Measurements from ENCODE around the gene FBLN2.
"Not testable (repeated sequence)": the region's sequence is repeated elsewhere in the genome, so short reads cannot be mapped to it uniquely, and the experiment has no call there.

FBLN2 gene

DNA sequence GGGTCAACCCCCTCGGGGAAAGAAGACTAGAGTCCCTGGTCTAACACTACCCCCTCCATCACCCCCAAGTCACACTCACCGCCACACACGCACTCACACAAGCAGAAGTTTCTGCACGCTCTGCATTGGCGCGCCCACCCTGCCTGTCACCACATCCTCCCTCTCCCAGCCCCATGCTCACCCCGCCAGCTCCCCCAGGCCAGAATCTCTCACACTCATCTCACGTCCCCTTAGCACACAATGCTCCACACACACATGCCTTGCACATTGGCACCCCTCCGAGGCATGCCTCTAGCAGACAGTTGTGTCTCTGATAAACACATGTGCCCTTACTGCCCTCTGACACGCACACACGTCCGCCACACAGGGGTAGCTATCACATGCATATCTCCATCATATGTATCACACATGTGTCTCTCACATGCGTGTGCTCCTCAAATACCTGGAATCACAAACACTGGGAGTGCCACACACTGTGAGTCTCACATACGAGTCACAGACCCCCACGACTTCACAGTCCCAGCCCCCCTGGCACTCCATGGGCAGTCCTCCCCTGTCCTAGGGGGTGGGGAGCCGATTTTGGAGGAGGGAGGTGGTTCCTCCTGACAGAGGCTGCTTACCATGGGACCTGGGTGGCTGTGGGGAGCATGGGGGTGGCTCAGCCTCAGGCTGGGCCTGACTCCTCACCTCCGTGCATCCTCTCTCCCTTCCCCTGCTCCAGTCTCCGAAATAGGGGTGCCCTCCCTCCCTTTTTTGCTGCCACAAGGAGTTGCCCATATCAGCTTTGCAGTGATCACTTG, 898 bp downstream of the FBLN2 start:
- peak in 1 of 2 donors; percentile 18 for DNase-seq (ENCODE audit: low read depth in 2 of 2)

DNA sequence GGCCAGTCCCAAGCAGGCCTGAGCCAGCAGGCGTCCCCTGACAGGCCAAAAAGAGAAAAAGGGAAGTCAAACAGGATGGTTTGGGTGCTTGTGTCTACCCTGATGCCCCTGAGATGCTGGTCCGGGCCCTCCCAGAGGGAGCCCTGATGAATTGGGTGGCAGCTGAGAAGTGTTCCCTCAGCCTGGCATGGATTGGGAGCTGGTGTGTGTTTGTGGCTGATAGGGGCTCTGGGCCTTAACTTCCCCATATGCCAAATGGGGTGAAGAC, 1.4 kb downstream of the FBLN2 start:
- DNase-seq (ENCODE audit: low read depth in 2 of 2), result no peak

DNA sequence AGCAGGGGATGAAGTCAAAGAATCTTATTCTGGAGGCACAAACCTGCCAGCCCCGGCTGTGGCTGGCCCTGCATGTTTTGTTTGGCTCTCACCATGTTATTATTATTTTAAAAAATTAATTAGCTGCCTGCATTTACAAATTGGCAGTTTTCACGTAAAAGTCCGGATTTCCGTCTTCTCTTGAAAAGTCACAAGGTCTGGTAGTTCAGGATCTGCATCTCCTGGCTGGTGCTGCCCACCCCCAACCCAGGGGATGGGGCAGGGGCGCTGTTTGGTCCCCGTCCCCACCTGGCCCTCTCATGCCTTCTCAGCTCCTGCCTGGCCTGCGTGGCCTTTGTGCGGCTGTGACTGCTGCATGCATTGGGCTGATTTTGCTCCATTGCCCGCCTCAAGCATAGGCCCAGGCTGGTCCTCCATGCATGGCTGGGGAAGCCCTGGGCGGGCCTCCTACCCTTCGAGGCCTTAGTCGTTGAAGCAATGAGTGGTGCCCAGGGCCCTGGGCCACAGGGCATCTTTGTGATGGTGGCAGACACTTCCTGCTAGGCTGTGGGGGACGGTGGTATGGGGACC, 2.0 kb downstream of the FBLN2 start:
- DNase-seq (ENCODE audit: low read depth in 2 of 2), result no peak

GRCh38 chr3:13552857-13553652, 4.1 kb downstream of the FBLN2 start:
- DNase-seq (ENCODE audit: low read depth in 2 of 2), result no peak

DNA sequence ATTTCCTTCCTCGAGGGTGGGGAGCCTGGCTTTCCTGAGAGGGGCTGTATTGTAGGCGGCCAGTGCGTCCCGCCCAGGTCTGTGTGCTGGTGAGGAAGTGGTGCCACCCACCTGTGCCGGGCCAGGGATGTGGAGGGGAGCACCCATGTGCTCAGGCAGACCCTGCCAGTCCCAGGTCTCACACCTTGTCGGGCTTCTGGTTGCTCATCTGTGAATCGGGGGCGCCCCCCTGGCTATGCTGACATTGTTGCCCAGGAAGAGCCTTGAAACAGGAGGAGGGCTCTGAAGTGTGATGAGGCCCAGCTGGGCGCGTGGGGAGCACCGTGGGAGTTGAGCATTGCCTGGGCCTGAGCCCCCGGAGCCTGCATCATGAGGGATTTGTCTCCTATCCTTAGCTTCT, 4.8 kb downstream of the FBLN2 start:
- DNase-seq (ENCODE audit: low read depth in 2 of 2), result no peak

- DNase-seq (ENCODE audit: low read depth in 2 of 2), result no peak
Measured at GRCh38 chr3:13555753-13556152, 6.8 kb downstream of the FBLN2 start.

GRCh38 chr3:13556207-13556606, 7.3 kb downstream of the FBLN2 start:
- no peak for DNase-seq (ENCODE audit: low read depth in 2 of 2)

- DNase-seq (ENCODE audit: low read depth in 2 of 2), result no peak
Measured at GRCh38 chr3:13556917-13557316, 8.0 kb downstream of the FBLN2 start.

DNA sequence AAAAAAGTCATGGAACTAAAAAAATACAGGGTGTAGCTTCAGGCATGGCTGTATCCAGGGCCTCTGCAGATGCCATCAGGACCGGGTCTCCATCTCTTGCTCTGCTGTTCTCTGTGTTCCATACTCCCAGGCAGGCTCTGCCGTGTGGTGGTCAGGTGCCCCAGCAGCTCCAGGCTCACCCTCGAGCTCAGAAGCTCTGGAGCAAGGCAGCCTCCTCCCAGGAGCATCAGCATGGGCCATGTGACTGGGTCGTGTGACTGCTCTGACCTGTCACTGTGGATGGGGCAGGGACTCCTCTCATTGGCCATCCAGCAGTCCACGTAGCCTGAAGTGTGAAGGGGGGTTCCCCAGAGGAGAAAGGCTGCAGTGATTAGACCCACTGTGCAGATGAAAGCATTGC, 8.5 kb downstream of the FBLN2 start:
- DNase-seq (ENCODE audit: low read depth in 2 of 2), result no peak

DNA sequence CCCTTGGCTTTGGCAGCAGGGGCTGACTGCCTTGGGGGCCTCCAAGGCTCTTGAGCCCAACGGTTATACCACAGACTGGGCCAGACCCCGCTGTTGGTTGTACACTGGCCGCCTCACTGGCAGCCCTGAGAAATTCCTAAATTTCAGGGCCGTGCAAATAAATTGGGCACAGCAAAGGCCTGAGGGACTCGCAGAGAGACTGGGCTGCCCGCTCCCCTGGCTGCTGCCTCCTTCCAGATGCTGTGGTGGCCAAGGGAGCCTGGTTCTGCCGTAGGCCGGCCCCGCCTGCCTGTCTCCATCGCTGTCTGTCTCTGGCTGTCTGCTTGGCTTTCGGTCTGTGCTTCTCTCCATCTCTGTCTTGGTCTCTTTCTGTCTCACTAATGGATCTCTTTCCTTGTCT, 9.0 kb downstream of the FBLN2 start:
- no peak for DNase-seq (ENCODE audit: low read depth in 2 of 2)

DNA sequence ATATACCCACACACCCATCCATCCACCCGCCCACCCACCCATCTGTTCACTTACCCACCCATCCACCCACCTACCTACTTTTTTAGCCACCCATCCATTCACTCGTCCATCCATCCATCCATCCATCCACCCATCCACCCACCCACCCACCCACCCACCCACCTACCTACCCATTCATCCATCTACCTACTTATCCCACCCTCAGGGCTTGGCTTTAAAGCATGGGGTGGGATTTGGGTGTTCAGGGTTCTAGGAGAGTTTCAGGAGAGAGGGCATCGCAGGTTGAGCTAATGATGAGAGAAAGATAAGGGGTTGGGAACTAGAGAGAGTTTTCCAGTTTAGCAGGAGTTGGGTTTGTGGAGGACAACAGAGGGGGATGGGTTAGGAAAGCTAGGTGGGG, 9.7 kb downstream of the FBLN2 start:
- DNase-seq (ENCODE audit: low read depth in 2 of 2), result no peak

DNA sequence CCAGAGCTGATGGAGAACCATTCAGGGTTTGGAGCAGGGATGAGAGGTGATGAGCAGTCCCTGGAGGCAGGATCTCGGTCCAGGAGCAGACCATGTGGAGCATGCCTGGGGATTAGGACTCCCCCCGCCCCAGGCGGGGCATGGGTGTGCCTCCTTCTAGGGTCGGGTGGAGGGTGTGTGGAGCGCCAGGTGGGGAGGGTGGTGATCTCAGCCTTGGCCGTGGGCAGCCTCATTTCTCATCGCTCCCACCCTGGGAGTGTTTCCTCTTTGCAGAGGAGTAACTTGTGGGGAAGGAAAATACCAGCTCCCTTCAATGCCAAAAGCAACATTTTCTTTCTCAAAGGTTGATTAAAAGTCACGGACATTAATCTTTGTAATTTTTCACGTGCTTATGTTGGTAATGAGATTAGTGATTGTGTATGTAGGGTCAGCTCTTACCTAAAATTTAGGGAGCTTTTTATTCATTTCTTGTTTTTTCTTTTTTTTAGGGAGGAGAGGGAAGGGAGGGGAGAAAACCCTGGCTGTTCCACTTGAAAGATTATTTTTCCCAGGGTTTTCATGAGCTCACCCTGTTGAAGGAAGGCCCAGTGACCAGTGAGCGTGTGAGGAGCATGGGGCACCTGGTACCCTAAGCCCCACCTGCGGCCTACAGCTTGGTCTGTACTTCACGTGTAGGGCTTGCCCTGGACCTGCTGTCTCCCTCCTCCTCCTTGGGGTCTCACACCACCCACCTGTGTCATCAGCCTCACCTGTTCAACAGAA, 11.0 kb downstream of the FBLN2 start:
- DNase-seq (ENCODE audit: low read depth in 2 of 2), result no peak

GRCh38 chr3:13561376-13561775, 12.5 kb downstream of the FBLN2 start:
- no peak for DNase-seq (ENCODE audit: low read depth in 2 of 2)

DNA sequence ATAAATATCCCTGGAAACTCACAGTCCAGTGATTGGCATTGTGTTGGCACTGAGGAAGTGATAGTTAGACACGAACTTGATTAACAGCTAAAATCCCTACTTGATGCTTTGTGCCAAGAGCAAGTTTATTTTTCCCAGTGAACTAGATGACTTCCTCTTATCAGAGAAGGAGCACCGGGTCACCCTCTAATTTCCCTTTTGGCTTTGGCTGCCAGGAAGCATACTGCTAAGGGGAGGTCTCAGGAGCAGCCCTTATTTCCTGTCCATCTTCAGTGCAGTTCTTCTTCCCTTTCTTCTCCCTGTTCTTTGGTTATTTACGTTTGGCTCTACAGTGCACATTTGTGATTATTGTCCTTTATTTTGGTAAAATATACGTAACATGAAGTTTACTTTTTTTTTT, 13.0 kb downstream of the FBLN2 start:
- DNase-seq (ENCODE audit: low read depth in 2 of 2), result no peak

DNA sequence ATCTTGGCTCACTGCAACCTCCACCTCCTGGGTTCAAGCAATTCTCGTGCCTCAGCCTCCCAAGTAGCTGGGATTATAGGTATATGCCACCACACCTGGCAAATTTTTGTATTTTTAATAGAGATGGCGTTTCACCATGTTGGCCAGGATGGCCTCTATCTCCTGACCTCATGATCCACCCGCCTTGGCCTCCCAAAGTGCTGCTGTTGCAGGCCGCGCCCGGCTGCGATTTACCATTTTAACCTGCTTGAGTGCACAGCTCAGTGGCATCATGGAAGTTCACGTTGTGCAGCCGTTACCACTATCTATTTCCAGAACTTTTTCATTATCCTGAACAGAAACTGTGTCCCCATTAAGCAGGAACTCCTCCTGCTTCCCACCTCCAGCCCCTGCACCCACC, 13.5 kb downstream of the FBLN2 start:
- not testable (repeated sequence) for DNase-seq (ENCODE audit: low read depth in 2 of 2)

GRCh38 chr3:13563321-13563720, 14.4 kb downstream of the FBLN2 start:
- no peak for DNase-seq (ENCODE audit: low read depth in 2 of 2)

- no peak for DNase-seq (ENCODE audit: low read depth in 2 of 2)
Measured at GRCh38 chr3:13563911-13564310, 15.0 kb downstream of the FBLN2 start.

GRCh38 chr3:13564751-13565560, 16.0 kb downstream of the FBLN2 start:
- DNase-seq (ENCODE audit: low read depth in 2 of 2), result no peak

DNA sequence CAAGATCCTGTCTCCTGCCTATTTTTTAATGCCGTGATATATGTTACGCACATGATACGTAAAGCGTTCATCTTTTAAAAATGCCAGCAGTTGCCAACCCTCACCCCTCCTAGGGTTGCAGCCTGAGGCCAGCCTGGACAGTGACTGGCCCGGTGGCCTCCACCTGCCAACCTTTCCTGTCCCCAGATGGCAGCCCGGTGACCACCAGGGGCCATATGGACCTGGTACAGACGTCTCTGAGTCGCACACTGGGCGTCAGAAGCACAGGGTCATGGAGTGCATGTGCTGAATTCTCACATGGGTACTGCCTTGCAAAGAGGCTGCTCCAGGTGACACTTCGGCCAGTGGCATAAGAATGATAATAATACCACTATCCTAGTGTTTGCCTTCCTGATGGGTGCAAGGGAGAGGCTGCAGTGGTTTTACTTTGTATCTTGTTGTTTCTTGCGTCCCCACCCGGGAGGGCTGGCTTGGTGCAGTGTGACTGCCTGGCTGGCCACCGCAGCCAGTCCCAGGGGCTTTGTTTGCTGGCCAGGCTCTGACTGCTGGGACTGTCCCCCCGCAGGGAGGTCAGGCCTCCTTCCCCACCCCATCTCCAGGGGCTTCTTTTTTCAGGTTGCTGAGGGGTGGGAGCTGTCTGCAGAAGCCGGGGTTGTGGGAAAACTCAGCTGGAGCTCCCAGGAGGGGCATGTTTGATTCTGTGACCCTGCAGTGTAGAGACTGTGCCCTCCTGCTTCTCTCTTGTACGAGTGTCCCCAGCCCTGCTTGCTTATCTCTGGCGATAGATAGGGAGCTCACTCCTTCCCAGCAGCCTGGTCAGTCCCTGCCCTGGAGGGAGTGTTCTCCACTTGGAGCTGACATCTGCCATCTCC, 16.9 kb downstream of the FBLN2 start:
- DNase-seq (ENCODE audit: low read depth in 2 of 2), result no peak

DNA sequence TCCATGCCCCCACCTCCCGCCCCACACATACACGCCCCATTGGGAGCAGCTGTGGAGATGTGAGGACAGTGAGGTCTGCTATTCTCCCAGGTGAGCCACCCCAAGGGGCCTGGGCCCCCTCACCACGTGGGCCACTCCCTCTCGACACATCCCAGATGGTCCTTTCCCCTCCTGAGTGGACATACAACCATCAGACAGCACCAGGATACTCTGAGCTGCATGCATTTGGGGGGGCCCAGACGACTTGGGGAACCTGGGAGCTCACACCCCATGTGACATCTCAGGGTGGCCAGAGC, 17.5 kb downstream of the FBLN2 start:
- DNase-seq (ENCODE audit: low read depth in 2 of 2), result no peak
